K562 (cell line): ENCODE measurements around the gene ADD2. TPM values are rescaled to one million over a fixed set of nuclear protein-coding genes. Genes with fewer than 3 reads are reported as not detected.
A peak's percentile ranks its signal among the peaks of the same experiment; 100 is the strongest.

Source experiments
- ARHGAP35 ChIP-seq: fragments of 450-650 bp; IDR thresholded peaks from 2 replicates; pipeline ENCODE4 v1.6.1; 2018; ENCODE audit not compliant: partially characterized antibody
- ARID2 ChIP-seq: fragments of 450-650 bp; IDR thresholded peaks from 2 replicates; pipeline ENCODE4 v1.6.1; 2017; ENCODE audit warnings: antibody characterized with exemption, mild to moderate bottlenecking
- CBFB ChIP-seq: sonication (generic); formaldehyde crosslinking; IDR thresholded peaks from 2 replicates; pipeline ENCODE4 v1.4.0; 2020; ENCODE audit warnings: mild to moderate bottlenecking, missing genetic modification reagents
- CCNT2 ChIP-seq: IDR thresholded peaks from 2 replicates; pipeline ENCODE4 v1.6.1; 2011; ENCODE audit warnings: borderline replicate concordance, low read depth, mild to moderate bottlenecking, moderate library complexity, mixed read lengths, low read length; ENCODE audit not compliant: insufficient read length; ENCODE audit errors: extremely low read depth
- CREM ChIP-seq: IDR thresholded peaks from 2 replicates; pipeline ENCODE4 v1.6.1; 2014; ENCODE audit warnings: antibody characterized with exemption, low read depth
- CTBP1 ChIP-seq: fragments of 450-650 bp; IDR thresholded peaks from 2 replicates; pipeline ENCODE4 v1.6.1; 2016; ENCODE audit warnings: borderline replicate concordance
- CTCF ChIP-seq, 3 experiments: IDR thresholded peaks in 2 of 3; conservative IDR thresholded peaks in 1 of 3; 2 replicates each; pipeline ENCODE4 v1.5.1; 2011 to 2012; ENCODE audit warnings: low read length in 3 of 3, mild to moderate bottlenecking in 3 of 3, control low read depth in 2 of 3, improper control_type of control experiment in 1 of 3, inconsistent platforms in 1 of 3, low read depth in 1 of 3, mixed read lengths in 1 of 3, moderate library complexity in 1 of 3; ENCODE audit not compliant: insufficient read depth in 2 of 3
- NCOA4 ChIP-seq: fragments of 450-650 bp; IDR thresholded peaks from 2 replicates; pipeline ENCODE4 v1.6.1; 2018; ENCODE audit warnings: mild to moderate bottlenecking; ENCODE audit not compliant: partially characterized antibody
- NFE2 ChIP-seq: IDR thresholded peaks from 2 replicates; pipeline ENCODE4 v1.6.1; 2014; ENCODE audit warnings: antibody characterized with exemption, low read depth
- PKNOX1 ChIP-seq: fragments of 450-650 bp; IDR thresholded peaks from 2 replicates; pipeline ENCODE4 v1.6.1; 2016
- RAD21 ChIP-seq, 2 experiments: fragments of 250-450 bp in 1 of 2; fragments of 450-650 bp in 1 of 2; sonication (Bioruptor Pico) in 1 of 2; formaldehyde crosslinking in 1 of 2; IDR thresholded peaks in 1 of 2; conservative IDR thresholded peaks in 1 of 2; 2 replicates each; pipeline versions ENCODE4 v1.4.0 to v1.8.0; 2020 to 2022; ENCODE audit warnings: mild to moderate bottlenecking in 2 of 2, moderate library complexity in 1 of 2
- RB1 ChIP-seq: fragments of 450-650 bp; IDR thresholded peaks from 2 replicates; pipeline ENCODE4 v1.6.1; 2017; ENCODE audit warnings: low read depth, mild to moderate bottlenecking
- SOX6 ChIP-seq: fragments of 450-650 bp; IDR thresholded peaks from 2 replicates; pipeline ENCODE4 v1.6.1; 2014; ENCODE audit warnings: mild to moderate bottlenecking
- TCF7L2 ChIP-seq: fragments of 150-350 bp; IDR thresholded peaks from 2 replicates; pipeline ENCODE4 v1.6.1; 2016; ENCODE audit warnings: low read depth, mild to moderate bottlenecking, low read length, moderate library complexity
- TEAD1 ChIP-seq, 2 experiments: fragments of 450-650 bp in 1 of 2; sonication (generic) in 1 of 2; formaldehyde crosslinking; IDR thresholded peaks; 2 replicates each; pipeline versions ENCODE4 v1.4.0 to v1.8.0; 2020 to 2022; ENCODE audit warnings: mild to moderate bottlenecking in 2 of 2, missing genetic modification reagents in 1 of 2
- polyA plus RNA-seq, 8 experiments: library from polyadenylated mRNA; depleted of rRNA in 4 of 8; stranded (reverse) in 5 of 8; unstranded in 3 of 8; fragments of >200 nt; fragmentation: Nextera tagmentation in 2 of 8; fragmentation: Illumina TruSeq in 1 of 8; extraction: Ambion mirVana in 2 of 8; extraction: Trizol in 1 of 8; gene quantifications; 2 replicates each; pipeline versions ENCODE4 v1.2.1 to v1.2.3, GENCODE V29; 2011 to 2014; ENCODE audit warnings: inconsistent platforms in 1 of 8, missing spikeins in 1 of 8
- total RNA-seq, 7 experiments: library from RNA; depleted of rRNA in 6 of 7; stranded (reverse); fragments of >200 nt in 6 of 7; fragmentation: Illumina TruSeq in 2 of 7; extraction: Trizol in 2 of 7; gene quantifications; 2 replicates each; pipeline versions ENCODE4 v1.2.1 to v1.2.3, GENCODE V29; 2011 to 2021; ENCODE audit warnings: low replicate concordance in 1 of 7
- TF ChIP-seq, protein P1 (sequence below): sonication (generic); formaldehyde crosslinking; IDR thresholded peaks from 2 replicates; pipeline ENCODE4 v1.8.0; 2022; ENCODE audit warnings: missing genetic modification reagents, mild to moderate bottlenecking, moderate library complexity, borderline replicate concordance
- TF ChIP-seq, protein P2 (sequence below): fragments of 450-650 bp; IDR thresholded peaks from 2 replicates; pipeline ENCODE4 v1.6.1; 2016; ENCODE audit warnings: low read depth, mild to moderate bottlenecking, moderate library complexity

The ADD2 gene
- total and polyA plus RNA-seq, 9 of the 15 experiments (the other 6 are each of a cell fraction or from before 2014, with no cell fraction given), result 3.5 to 63.0 (median 36.2) TPM

DNA sequence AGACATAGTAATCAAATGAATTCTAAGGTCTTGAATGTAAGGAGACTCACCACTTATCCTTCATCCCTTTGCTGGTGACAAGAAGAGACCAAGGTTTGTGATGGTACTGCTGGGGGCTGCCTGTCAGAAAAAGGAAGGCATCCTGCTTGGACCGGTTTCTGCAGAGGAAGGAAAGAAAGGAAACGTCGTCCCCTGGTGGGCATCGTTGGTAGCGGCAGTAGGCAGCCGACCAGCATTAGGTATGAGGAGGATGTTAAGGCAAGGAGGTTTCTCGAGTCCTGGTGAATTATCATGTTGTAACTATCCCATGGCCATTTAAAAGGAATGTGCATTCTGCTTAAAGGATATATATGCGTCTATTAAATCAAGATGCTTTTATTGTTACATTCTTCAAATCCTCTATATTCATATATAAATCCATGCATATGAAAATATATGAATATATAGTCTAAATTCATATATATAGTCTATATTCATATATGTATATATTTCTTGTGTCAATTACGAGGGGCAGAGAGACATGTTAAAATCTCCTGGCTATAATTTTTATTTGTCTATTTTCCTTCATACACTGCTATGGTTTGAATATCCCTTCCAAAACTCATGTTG is 120.0 kb downstream of the ADD2 start (continued):
- TF ChIP-seq PKNOX1 (peak; percentile 19; the same call in 1 of the 2 replicates), CTBP1 (0 out of 2 replicates have a peak, but pooled peaks have one; percentile 40), SOX6 (no peak), TEAD1 (CRISPR knock-in tag; IDR thresholded peaks at IDR 0.05) (no peak), ARHGAP35 (no peak), RAD21 (CRISPR knock-in tag; conservative IDR thresholded peaks at IDR 0.05 in 1 of 2, IDR thresholded peaks at IDR 0.05 in 1 of 2) (peak; percentile 82 to 92), ARID2 (peak; percentile 40; the same call in 1 of the 2 replicates), TCF7L2 (no peak), RB1 (0 out of 2 replicates have a peak, but pooled peaks have one; percentile 47), CCNT2 (no peak), CTCF (IDR thresholded peaks at IDR 0.05 in 2 of 3, conservative IDR thresholded peaks at IDR 0.05 in 1 of 3; ENCODE audit: insufficient read depth in 2 of 3, low read depth in 1 of 3, low read length in 3 of 3) (peak; percentile 91 to 97 (median 94)), CBFB (CRISPR knock-in tag) (no peak), CREM (0 out of 2 replicates have a peak, but pooled peaks have one; percentile 21), NCOA4 (no peak), NFE2 (no peak)
- TF ChIP-seq, protein P1, sequence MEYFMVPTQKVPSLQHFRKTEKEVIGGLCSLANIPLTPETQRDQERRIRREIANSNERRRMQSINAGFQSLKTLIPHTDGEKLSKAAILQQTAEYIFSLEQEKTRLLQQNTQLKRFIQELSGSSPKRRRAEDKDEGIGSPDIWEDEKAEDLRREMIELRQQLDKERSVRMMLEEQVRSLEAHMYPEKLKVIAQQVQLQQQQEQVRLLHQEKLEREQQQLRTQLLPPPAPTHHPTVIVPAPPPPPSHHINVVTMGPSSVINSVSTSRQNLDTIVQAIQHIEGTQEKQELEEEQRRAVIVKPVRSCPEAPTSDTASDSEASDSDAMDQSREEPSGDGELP (CRISPR knock-in tag), result no peak
- TF ChIP-seq, protein P2, sequence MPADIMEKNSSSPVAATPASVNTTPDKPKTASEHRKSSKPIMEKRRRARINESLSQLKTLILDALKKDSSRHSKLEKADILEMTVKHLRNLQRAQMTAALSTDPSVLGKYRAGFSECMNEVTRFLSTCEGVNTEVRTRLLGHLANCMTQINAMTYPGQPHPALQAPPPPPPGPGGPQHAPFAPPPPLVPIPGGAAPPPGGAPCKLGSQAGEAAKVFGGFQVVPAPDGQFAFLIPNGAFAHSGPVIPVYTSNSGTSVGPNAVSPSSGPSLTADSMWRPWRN, result no peak
- TF ChIP-seq, all 486 proteins: peak for 16
